GM18526 (cell line): ENCODE measurements around the gene CIAO2B.
A peak's percentile ranks its signal among the peaks of the same experiment; 100 is the strongest.

Source experiments
- POLR2A ChIP-seq: IDR thresholded peaks from 3 replicates; pipeline ENCODE4 v1.6.1; 2011; ENCODE audit not compliant: insufficient read length; ENCODE audit errors: extremely low read depth

The CIAO2B gene

GRCh38 chr16:66934138-66934838 is at the start of gene CIAO2B:
TSS of gene CIAO2B (minus strand) at chr16:66934402. CDS start at chr16:66934364, 38 bp downstream.
- TF ChIP-seq POLR2A = peak; percentile 90

GRCh38 chr16:66983033-66983432 is 48.8 kb upstream of the CIAO2B start:
- TF ChIP-seq POLR2A = no peak

GRCh38 chr16:66979011-66979717 is 45.0 kb upstream of the CIAO2B start:
- no peak for TF ChIP-seq POLR2A

- no peak for TF ChIP-seq POLR2A
Observed at GRCh38 chr16:66977341-66978113, 43.3 kb upstream of the CIAO2B start.

- no peak for TF ChIP-seq POLR2A
Observed at GRCh38 chr16:66976746-66977145, 42.5 kb upstream of the CIAO2B start.

GRCh38 chr16:66975302-66975893 is 41.2 kb upstream of the CIAO2B start:
- no peak for TF ChIP-seq POLR2A

GRCh38 chr16:66973716-66974115 is 39.5 kb upstream of the CIAO2B start:
- TF ChIP-seq POLR2A = no peak

- no peak for TF ChIP-seq POLR2A
Observed at GRCh38 chr16:66972983-66973382, 38.8 kb upstream of the CIAO2B start.

GRCh38 chr16:66970775-66971720 is 36.8 kb upstream of the CIAO2B start:
- TF ChIP-seq POLR2A = no peak

- TF ChIP-seq POLR2A = no peak
Observed at GRCh38 chr16:66968847-66969246, 34.6 kb upstream of the CIAO2B start.

- no peak for TF ChIP-seq POLR2A
Observed at GRCh38 chr16:66964049-66964448, 29.8 kb upstream of the CIAO2B start.

GRCh38 chr16:66961914-66962313 is 27.7 kb upstream of the CIAO2B start:
- no peak for TF ChIP-seq POLR2A

- no peak for TF ChIP-seq POLR2A
Observed at GRCh38 chr16:66961065-66961744, 27.0 kb upstream of the CIAO2B start, which contains the start of gene CES3. TSS of gene CES3 (plus strand) at chr16:66961266. CDS start at chr16:66961308, 42 bp downstream.

GRCh38 chr16:66960270-66960669 is 26.1 kb upstream of the CIAO2B start:
- no peak for TF ChIP-seq POLR2A

GRCh38 chr16:66959704-66960161 is 25.5 kb upstream of the CIAO2B start:
- TF ChIP-seq POLR2A = no peak
